NCI-H2107 treated with DMSO at 0.1 percent for 48 hours (cell line): ENCODE data around the gene WASHC4.
A peak's percentile ranks its signal among the peaks of the same experiment; 100 is the strongest.
"Not testable (repeated sequence)": the region's sequence is repeated elsewhere in the genome, so short reads cannot be mapped to it uniquely, and the experiment has no call there.

Source experiments
- DNase-seq: peaks from one replicate; lab custom pipeline; 2025; ENCODE audit not compliant: unreplicated experiment; lab: John Stamatoyannopoulos, UW

Gene WASHC4

DNA sequence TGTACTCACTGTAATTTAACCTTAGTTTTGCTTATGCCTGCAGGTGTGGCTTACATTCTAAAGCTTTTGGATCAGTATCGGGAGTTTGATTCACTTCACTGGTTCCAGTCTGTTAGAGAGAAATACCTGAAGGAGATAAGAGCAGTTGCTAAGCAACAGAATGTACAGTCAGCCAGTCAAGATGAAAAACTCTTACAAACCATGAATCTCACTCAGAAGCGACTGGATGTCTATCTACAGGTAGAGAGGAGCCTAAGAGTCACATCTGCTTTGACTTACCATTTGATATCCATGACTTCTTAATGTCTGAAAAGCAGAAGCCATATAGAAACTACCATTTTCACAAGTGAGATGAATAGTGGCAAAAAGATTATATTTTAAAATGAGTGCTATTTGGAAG, 56.5 kb downstream of the WASHC4 start:
- DNase-seq, result peak; percentile 24

DNA sequence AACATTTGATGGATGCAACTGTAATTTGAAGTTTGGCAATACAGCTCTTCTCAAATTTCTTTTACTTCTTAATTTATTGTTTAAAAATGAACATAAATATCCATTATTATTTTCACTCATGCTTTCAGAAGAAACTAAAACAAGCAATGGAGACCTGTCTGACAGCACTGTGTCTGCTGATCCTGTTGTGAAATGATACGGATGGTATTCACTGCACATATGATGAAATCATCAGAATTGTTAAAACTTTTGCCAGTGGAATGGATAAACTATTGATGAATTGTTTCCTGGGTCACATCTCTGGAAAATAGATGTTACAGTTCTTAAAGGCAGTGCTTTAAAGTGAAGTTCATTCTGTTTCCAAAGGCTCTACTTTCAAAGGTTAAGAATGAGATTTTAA, 59.2 kb downstream of the WASHC4 start:
- DNase-seq, result no peak

DNA sequence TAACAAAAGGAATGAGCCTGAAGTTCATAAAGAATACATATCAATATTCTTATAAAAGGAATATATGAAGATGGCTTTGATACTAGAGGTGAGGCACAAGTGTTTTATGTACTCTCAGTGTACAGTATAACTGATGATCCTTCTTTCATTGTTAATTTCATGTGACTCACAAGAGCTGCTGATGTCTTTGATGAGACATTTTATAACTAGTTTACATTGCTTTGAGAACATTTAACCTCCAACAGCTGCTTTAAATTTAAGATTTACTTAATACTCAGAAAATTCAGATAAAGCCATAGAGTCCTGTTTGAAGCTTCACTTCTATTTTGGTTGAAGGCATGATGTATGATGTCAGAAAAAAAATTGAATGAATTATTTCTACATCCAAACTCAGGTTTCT, 59.8 kb downstream of the WASHC4 start:
- no peak for DNase-seq

DNA sequence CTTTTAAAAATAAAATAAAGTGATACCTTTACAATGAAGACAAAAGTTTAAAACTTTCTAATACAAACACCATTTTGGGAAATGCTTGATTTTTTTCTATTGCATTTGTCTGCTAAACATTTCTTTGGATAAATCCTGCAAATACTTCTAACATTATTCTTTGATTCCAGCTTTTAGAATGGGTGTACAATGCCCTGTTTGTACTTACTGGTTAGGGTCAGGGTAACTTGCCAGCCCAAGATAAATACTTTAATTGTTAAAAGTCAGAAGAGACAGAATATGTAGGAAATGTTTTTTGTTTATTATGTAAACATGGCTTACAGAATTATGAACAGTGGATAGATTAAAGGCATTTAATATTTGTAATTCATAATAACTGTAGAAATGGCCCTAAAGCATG, 60.5 kb downstream of the WASHC4 start:
- no peak for DNase-seq

DNA sequence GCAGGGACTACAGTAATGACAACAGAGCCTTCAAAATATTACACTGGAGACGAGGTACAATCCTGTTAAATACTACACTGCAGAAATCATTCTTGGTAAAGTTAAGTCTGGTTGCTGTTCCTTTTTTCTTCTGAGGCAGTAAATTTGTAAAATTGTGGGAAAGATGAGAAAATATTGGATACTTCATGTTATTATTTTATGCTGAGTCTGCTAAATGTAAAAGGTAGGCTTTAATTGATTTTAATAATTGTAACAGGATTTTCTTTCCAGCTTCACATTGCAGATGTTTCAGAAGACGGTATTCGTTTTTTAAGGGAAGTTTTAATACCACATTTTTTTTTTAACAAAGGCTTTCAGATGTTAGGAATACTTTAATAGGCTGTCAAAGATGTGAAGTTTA, 62.6 kb downstream of the WASHC4 start:
- DNase-seq, result no peak

DNA sequence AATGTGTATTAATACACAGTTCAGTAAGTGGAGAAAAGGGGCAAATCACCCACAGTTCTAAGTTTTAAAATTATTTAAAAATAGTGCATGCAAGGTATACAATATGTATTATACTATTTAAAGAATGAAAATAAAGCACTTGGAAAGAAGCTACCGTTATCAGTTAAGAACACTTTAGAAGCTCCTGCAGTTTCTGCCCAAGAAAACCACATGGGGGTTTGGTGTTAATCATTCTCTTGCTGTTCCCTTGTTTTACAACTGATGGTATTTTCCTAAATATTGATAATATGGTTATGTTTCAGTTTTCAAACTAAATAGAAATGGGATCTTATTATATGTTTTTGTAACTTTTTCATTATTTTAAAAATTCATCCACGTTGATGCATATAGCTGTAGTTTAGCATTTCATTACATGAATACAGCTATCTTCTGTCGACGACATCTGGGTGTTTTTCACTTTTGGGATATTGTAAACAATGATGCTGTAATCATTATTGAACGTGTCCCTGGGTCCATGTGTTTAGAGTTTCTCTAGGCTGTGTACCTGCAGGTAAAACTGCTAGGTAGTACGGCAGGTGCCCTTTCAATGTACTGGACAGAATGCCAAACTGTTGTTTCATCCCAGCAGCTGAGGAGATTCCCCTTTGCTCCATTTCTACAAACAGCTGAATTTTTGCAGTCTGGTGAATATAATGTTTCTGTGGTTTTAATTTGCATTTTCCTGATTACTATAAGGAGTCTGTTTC, 64.3 kb downstream of the WASHC4 start:
- no peak for DNase-seq

DNA sequence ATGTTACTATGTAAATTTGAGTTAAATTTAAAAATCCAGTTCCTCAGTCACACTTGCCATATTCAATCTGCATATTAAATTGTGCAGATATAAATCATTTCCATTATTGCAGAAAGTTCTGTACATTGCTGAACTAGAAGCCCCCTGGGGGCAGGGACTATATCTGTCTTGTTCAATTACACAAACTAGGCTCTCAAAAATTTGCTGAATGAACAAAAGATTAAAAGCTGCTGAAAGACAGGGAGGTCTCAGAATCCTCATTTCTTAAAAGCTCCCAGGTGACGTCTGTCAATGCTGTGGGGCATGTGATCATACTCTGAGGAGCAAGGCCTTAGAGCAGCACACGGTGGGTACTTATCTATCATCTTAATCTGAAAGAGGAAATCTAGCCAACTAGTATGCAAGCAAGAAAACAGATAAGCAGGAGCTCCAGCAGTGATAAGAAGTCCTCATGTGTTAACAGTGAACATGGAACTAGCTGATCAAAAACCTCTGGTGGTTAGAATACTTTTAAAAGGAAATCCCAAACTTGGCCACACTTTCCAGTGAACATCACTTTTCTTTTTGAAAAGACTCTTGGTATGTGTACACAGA, 68.0 kb downstream of the WASHC4 start:
- DNase-seq, result no peak

DNA sequence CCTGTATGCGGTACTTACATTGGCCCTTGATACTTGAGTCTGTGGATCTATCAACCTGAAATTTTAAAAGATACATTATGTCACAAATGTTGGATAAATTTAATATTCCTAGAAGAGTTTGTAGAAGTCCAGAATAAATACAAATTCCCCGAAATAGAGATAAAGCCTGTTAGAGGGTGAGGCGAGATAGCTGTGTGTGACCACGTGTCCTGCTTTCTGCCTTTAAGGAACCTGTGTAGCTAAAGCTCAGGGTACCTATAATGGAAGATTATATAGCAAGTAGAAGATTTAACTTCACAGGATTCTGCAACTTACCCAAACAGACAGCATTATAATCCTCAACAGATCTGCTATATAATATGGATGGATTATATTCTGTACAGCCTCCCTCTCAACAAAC, 69.7 kb downstream of the WASHC4 start:
- no peak for DNase-seq

DNA sequence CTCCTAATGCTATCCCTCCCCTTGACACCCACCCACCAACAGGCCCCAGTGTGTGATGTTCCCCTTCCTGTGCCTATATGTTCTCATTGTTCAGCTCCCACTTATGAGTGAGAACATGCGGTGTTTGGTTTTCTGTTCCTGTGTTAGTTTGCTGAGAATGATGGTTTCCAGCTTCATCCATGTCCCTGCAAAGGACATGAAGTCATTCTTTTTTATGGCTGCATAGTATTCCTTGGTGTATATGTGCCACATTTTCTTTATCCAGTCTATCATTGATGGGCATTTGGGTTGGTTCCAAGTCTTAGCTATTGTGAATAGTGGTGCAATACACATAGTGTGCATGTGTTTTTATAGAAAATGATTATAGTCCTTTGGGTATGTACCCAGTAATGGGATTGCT, 71.6 kb downstream of the WASHC4 start:
- DNase-seq, result not testable (repeated sequence)

DNA sequence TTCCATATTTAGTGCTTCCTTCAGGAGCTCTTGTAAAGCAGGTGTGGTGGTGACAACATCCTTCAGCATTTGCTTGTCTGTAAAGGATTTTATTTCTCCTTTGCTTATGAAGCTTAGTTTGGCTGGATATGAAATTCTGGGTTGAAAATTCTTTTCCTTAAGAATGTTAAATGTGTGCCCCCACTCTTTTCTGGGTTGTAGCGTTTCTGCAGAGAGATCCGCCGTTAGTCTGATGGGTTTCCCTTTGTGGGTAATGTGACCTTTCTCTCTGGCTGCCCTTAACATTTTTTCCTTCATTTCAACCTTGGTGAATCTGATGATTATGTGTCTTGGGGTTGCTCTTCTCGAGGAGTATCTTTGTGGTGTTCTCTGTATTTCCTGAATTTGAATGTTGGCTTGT, 75.9 kb downstream of the WASHC4 start:
- DNase-seq, result not testable (repeated sequence)

DNA sequence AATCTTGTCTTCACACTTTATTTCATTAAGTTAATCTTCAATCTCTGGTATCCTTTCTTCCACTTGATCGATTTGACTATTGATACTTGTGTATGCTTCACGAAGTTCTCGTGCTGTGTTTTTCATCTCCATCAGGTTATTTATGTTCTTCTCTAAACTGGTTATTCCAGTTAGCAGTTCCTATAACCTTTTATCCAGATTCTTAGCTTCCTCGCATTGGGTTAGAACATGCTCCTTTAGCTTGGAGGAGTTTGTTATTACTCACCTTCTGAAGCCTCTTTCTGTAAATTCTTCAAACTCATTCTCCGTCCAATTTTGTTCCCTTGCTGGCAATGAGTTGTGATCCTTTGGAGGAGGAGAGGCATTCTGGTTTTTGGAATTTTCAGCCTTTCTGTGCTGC, 76.4 kb downstream of the WASHC4 start:
- not testable (repeated sequence) for DNase-seq

DNA sequence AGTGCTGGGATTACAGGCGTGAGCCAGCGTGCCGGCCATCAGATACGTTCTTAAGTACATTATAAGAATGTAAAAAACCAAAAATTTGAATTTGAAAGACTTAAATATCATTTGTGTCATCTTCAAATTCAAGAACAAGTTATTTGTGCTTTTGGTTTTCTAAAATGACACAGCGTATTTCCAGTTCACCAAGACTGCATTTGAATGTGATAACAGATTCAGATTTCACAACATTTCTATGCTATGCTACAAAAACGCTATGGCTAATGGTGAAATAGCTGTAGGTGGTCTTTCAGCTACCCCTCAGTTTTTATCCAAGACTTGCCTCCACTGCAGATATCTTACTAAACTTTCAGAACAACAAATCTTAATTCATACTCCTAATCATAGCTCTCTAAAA, 81.8 kb downstream of the WASHC4 start:
- DNase-seq, result no peak

DNA sequence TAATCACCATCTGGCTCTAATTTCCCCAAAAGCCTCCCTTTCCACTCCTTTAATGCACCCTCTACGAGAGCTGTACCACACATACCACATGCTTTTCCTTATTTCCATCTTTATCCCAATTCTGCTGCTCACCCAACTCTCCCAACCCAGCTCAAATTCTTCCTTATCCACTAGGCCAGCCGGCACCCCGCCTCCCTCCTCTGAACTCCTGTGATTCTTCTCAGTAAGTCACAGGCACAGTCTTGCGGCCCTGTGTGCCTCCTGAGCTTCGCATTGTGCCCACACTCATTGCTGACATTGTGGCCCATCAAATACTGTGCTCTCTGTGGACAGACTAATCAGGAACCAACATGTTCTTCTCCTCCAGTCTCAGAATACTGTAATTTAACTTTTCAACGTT, 83.0 kb downstream of the WASHC4 start:
- DNase-seq, result no peak

DNA sequence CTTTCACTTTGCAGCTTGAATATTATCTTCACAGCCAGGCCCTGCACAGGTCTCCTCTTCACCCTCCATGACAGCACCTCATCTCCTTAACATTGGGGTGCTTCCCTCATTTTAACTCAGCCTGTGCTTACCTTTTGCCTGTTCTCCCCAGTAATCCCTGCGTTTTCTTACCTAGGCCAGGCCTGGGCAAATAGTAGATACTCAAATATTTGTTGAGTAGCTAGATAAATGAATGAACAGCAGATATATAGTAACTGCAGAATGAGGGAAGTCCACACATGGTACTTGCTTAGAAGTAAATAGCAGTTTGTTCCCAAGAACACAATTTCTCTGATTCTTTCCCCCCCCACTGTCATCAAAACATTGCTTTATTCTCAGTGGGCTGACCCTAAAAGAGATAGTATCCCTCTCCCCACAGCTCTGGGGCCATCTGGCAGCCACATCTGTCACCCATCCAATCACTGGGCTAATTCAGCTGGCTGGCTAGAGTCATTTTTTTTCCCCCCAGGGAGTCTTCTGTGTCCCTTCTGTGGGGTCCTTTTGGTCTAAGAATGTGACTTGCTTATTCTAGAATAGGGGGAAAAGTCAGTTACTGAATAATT, 85.2 kb downstream of the WASHC4 start:
- DNase-seq, result no peak

DNA sequence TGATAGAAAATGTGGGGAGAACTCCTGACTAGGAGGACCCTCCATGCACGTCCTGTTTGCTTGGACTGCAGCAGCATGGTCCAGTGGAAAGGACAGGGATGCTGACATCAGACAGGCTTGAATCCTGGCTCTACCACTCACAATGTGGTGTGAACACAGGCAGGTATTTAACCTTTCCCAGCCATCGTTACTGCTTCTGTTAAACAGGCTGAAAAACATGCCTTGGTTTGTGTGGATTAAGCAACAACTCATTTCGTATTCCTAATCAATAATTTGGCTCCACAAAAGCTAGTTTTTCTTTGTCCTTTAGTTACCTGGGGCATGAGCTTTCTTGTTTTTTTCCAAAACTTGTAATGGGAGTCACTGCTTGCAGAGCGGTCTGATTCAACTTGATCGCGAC, 87.4 kb downstream of the WASHC4 start:
- DNase-seq, result no peak

DNA sequence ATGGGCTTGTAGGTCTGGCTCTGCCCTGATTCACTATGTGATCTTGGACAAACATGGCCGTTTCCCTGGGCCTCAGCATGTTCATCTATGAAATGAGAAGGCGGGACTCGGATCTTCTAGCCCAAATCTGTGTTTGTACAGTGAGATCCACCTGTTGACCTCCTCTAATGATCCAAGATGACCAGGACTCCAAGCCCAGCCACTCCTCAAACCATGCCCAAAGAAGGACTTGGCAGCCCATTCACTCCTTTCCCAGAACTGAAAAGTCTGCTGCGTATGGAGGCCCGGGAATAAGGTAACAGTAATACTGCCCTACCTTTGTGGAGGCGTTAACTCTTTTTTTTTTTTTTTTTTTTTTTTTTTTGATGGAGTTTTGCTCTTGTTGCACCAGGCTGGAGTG, 88.6 kb downstream of the WASHC4 start:
- DNase-seq, result no peak

DNA sequence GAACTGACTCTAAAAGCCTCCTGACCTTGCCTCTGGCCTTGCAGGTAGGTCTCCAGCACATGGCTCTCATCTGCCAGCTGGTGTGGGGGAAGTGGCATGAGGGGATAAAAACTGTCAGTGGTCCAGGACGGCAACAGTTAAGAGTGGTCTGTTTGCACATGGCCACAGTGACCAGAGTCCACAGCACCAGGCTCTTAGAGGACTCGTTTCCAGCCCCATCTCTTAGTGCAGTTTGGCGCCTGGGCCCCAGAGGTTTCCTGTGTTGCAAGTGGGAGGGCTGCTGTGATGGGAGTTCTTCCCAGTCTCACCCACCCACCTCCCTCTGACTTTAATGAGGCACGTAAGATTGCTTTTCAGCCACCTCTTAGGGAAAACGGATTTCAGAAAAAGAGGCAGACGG, 91.4 kb downstream of the WASHC4 start:
- no peak for DNase-seq

DNA sequence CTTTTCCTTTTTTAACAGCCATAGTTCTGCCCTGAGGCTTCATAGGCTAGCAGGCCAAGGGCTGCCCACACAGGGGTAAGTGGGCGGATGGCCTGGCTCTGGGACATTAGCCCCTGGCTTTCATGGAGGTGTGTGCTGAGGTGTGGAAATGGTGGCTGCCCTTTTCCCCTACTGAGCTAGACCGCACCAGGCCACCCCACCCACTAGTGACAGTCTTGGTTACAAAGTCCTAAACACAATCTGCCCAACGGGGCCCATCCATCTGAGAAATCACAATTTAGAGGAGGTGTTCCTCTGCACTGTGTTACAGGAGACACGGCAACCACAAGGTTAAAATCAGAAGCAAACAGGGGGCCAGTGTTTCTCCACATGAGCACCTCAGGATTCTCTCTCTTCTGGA, 92.9 kb downstream of the WASHC4 start:
- no peak for DNase-seq

DNA sequence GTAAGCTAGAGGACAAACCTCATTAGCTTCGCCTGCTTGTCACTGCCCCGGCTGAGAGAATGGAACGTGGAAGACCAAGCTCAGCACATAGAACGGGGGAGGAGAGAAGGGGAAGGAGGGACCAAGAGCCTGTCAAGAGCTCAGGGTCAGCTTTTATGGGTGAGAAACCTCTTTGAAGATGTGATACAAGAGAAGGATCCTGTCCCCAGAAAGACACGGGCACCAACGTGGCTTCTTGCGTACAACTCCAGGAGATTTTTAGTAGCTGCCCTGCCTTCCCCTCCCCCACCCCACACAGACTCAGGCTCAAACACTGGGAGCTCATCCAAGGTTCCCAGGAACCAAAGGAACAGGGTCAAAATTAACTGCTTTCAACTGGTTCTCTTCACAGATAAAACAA, 93.8 kb downstream of the WASHC4 start:
- DNase-seq, result no peak

DNA sequence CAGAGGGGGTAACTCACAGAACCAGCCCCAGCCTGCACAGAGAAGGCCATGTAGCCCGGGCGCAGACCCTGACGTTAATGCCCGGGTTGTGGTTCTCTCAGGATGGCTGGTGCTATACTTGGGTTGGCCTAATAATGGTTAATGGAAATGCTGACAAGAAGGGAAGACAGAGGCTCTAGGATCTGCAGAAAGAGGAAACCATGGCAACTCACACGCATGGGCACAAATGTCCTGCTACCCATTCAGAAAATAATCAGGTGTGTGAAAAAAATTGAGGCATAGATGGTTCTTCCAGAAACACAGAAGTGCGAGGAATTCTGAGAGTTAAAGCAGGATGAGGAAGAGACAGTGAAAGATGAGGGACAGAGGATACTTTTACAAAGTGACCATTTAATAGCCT, 94.7 kb downstream of the WASHC4 start:
- DNase-seq, result no peak

DNA sequence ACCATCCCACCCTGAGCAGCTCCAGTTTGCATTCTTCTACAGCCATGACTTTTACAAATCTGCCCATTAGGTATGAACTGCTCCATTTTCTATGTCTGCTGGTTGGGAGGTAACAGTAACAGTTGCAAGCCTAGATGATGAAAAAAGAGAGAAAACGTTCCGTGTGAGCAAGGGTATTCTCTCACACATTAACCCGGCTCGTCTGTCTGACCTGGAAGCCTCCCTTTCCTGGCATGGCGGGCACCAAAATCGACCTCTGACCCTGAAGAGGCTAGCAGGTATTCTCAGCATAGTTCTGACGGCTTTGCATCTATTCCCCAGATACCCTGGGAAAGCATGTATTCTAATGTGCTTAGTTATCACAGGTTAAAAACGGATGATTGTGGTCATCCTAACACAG, 96.6 kb downstream of the WASHC4 start:
- no peak for DNase-seq

DNA sequence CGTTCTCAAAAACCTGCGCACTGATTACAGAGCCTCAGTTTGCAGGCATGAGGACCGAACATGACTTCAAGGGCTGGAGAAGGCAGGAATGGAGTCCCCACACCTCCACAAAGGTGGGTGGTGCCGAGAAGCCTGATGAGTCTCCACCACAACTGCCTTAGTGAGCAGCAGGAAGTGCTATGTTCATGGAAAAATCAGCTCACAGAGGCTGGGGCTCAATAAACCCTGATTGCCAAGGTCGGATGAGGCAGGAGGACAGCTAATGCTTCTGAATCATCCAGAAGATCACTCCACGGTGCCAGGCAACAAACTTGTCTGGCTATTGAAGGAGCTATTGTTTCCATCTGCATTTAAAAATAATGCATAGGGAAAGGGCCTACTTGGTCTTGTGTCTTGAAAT, 97.4 kb downstream of the WASHC4 start:
- DNase-seq, result no peak
